GM21423 (cell line): ENCODE data around the gene CSNK1D.

Experiments used
- ATAC-seq: cut with Tn5 transposase; IDR thresholded peaks from one replicate; pipeline ENCODE4 v1.9.1; 2021; ENCODE audit warnings: mild to moderate bottlenecking, moderate library complexity; ENCODE audit not compliant: unreplicated experiment

The CSNK1D gene

GRCh38 chr17:82230609-82231311 lies 42.7 kb downstream of the CSNK1D start:
- ATAC-seq = peak; percentile 37

- no peak for ATAC-seq
Observed at GRCh38 chr17:82229698-82230608, 43.5 kb downstream of the CSNK1D start.

GRCh38 chr17:82228842-82229697 lies 44.4 kb downstream of the CSNK1D start, which contains the start of gene SLC16A3:
Gene SLC16A3, plus strand, starts transcription at chr17:82229042. Its CDS starts 6,967 bp downstream, at chr17:82236009.
- ATAC-seq = peak; percentile 44

- ATAC-seq = peak; percentile 29
Observed at GRCh38 chr17:82228278-82228841, 45.1 kb downstream of the CSNK1D start.

- no peak for ATAC-seq
Observed at GRCh38 chr17:82227629-82228277, 45.7 kb downstream of the CSNK1D start.

- no peak for ATAC-seq
Observed at GRCh38 chr17:82226809-82227628, 46.5 kb downstream of the CSNK1D start.

- ATAC-seq = no peak
Observed at GRCh38 chr17:82226146-82226808, 47.2 kb downstream of the CSNK1D start.

- no peak for ATAC-seq
Observed at GRCh38 chr17:82225368-82226029, 48.0 kb downstream of the CSNK1D start.

GRCh38 chr17:82224666-82225065 lies 48.8 kb downstream of the CSNK1D start:
- no peak for ATAC-seq

- no peak for ATAC-seq
Observed at GRCh38 chr17:82223517-82223916, 50.0 kb downstream of the CSNK1D start.

GRCh38 chr17:82222816-82223215 lies 50.7 kb downstream of the CSNK1D start:
- ATAC-seq = no peak

GRCh38 chr17:82221341-82221902 lies 52.1 kb downstream of the CSNK1D start:
- ATAC-seq = no peak

- no peak for ATAC-seq
Observed at GRCh38 chr17:82219753-82220709, 53.5 kb downstream of the CSNK1D start.

- no peak for ATAC-seq
Observed at GRCh38 chr17:82219083-82219482, 54.4 kb downstream of the CSNK1D start.

GRCh38 chr17:82218349-82219075 lies 55.0 kb downstream of the CSNK1D start:
- no peak for ATAC-seq
